Measurements from ENCODE around the gene NCKAP5L. TPM values are rescaled to one million over a fixed set of nuclear protein-coding genes. Genes with fewer than 3 reads are reported as not detected.

NCKAP5L gene
- total RNA-seq, 2 donors from 2014 or later, result 10.1 to 13.2 TPM

GRCh38 chr12:49766115-49766455, 62.1 kb downstream of the NCKAP5L start:
- H3K36me3 ChIP-seq (replicated peaks in 1 of 2; ENCODE audit: insufficient read depth in 1 of 2, low read depth in 2 of 2), result peaks cover 7 to 32% of the 10 kb centered on the region in 2 donors
- H3K4me1 ChIP-seq, result no peaks in the 10 kb centered on the region
- H3K4me3 ChIP-seq, result no peak overlapping the region
- H3K27ac ChIP-seq, result no peak overlapping the region
- intact Hi-C loops (cut with DNase I), result no loop called here
- H3K9me3 ChIP-seq, result no peaks in the 10 kb centered on the region
- TF ChIP-seq CTCF (IDR thresholded peaks at IDR 0.05) (no peak), POLR2A (IDR thresholded peaks at IDR 0.05) (no peak)
- DNase-seq (no peak), ATAC-seq (no peak)
- no peaks in the 10 kb centered on the region for H3K27me3 ChIP-seq
- 88 to 90% methylated on average over 8 of the region's 8 CpGs for WGBS, 2 donors

DNA sequence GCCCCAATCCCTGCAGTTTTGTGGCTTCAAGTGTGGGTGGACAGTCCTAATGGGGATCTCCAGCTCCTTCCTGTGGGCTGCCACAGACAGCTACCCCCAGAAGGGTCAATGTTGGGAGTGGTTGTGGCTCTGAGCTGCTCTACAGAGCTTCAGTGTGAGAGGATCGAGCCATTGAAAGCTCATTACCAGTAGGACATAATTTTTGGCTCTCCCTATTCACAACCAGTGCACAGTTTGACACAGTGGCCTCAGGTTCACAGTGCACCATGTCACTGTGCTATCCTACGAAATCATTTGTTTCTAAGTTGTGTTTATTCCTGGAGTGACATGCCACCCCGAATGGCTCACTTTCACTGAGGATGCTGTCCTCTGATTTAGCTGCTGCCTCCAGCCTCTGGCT, 64.1 kb downstream of the NCKAP5L start:
- no peak for ATAC-seq
- peaks cover 16 to 42% of the 10 kb centered on the region in 2 donors for H3K36me3 ChIP-seq (replicated peaks in 1 of 2; ENCODE audit: insufficient read depth in 1 of 2, low read depth in 2 of 2)
- H3K27me3 ChIP-seq, result no peaks in the 10 kb centered on the region
- no peak for TF ChIP-seq CTCF (IDR thresholded peaks at IDR 0.05)
- H3K4me3 ChIP-seq, result no peak overlapping the region
- WGBS, 2 donors, result 76 to 83% methylated on average over 2 to 3 of the region's 3 CpGs
- H3K4me1 ChIP-seq, result no peaks in the 10 kb centered on the region
- no peaks in the 10 kb centered on the region for H3K9me3 ChIP-seq
- H3K27ac ChIP-seq, result no peak overlapping the region
- no peak for DNase-seq
- intact Hi-C loops (cut with DNase I), result no loop called here

GRCh38 chr12:49763006-49763591, 65.1 kb downstream of the NCKAP5L start:
- Histone ChIP-seq H3K27ac (no peak overlapping the region), H3K4me1 (no peaks in the 10 kb centered on the region), H3K36me3 (replicated peaks in 1 of 2; ENCODE audit: insufficient read depth in 1 of 2, low read depth in 2 of 2) (peaks cover 25 to 51% of the 10 kb centered on the region in 2 donors), H3K27me3 (no peaks in the 10 kb centered on the region), H3K9me3 (no peaks in the 10 kb centered on the region), H3K4me3 (no peak overlapping the region)
- ATAC-seq, result peak; percentile 45
- WGBS, 2 donors, result 32 to 61% methylated on average over 8 of the region's 8 CpGs
- peak; percentile 55 to 71 (median 62) for DNase-seq
- intact Hi-C loops (cut with DNase I), result no loop called here
- no peak for TF ChIP-seq POLR2A (IDR thresholded peaks at IDR 0.05)
- TF ChIP-seq CTCF (IDR thresholded peaks at IDR 0.05), result peak; percentile 13 to 52 (median 41)

DNA sequence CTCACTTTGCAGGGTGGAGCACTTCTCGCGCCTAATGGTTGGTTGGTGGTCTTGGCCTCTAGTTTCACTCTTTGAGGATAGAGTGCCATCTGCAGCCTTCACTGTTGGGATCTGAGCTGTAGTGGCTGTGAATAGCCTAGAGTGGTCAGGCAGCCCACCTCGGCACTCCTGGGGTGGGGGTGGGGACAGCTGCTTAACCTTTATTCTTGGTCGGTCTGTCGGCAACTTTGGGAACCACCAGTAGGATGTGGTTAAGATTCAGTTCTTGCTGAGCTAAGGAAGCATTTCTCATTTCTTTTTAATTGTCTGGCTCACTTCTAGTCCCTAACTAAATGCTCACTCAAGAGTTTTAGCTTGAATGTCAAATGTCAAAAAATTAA, 65.8 kb downstream of the NCKAP5L start:
- TF ChIP-seq CTCF (IDR thresholded peaks at IDR 0.05), result no peak
- no peak for TF ChIP-seq POLR2A (IDR thresholded peaks at IDR 0.05)
- H3K36me3 ChIP-seq (replicated peaks in 1 of 2; ENCODE audit: insufficient read depth in 1 of 2, low read depth in 2 of 2), result peaks cover 25 to 55% of the 10 kb centered on the region in 2 donors
- no peak overlapping the region for H3K27ac ChIP-seq
- no peaks in the 10 kb centered on the region for H3K4me1 ChIP-seq
- no peak overlapping the region for H3K4me3 ChIP-seq
- H3K27me3 ChIP-seq, result no peaks in the 10 kb centered on the region
- no peak for DNase-seq
- no peaks in the 10 kb centered on the region for H3K9me3 ChIP-seq
- intact Hi-C loops (cut with DNase I), result no loop called here
- no peak for ATAC-seq
- 83 to 84% methylated on average over 5 of the region's 5 CpGs for WGBS, 2 donors

Data from body of pancreas (tissue), 4 donors.